HepG2 (cell line): ENCODE results near the gene FEV. TPM values are rescaled to one million over a fixed set of nuclear protein-coding genes. Genes with fewer than 3 reads are reported as not detected.

Experiments
- AHR ChIP-seq: IDR thresholded peaks from 2 replicates; pipeline ENCODE4 v1.6.1; 2018; ENCODE audit warnings: missing genetic modification reagents, missing compliant biosample characterization
- ATF2 ChIP-seq: sonication (generic); formaldehyde crosslinking; IDR thresholded peaks from 2 replicates; pipeline ENCODE4 v1.4.0; 2020; ENCODE audit warnings: missing genetic modification reagents
- DR1 ChIP-seq: sonication (generic); formaldehyde crosslinking; IDR thresholded peaks from 2 replicates; pipeline ENCODE4 v1.8.0; 2021; ENCODE audit warnings: mild to moderate bottlenecking, missing genetic modification reagents, inconsistent platforms
- ISX ChIP-seq: sonication (generic); formaldehyde crosslinking; conservative IDR thresholded peaks from 2 replicates; pipeline ENCODE4 v1.5.0; 2020; ENCODE audit warnings: missing genetic modification reagents
- NFYB ChIP-seq: sonication (generic); formaldehyde crosslinking; IDR thresholded peaks from 2 replicates; pipeline ENCODE4 v1.4.0; 2020; ENCODE audit warnings: missing genetic modification reagents
- PREB ChIP-seq: sonication (generic); formaldehyde crosslinking; IDR thresholded peaks from 2 replicates; pipeline ENCODE4 v1.4.0; 2020; ENCODE audit warnings: missing genetic modification reagents
- REST ChIP-seq, 2 experiments: IDR thresholded peaks; 2 replicates each; pipeline ENCODE4 v1.6.1; 2011 to 2012; ENCODE audit warnings: low read length in 2 of 2, borderline replicate concordance in 1 of 2, low read depth in 1 of 2, mild to moderate bottlenecking in 1 of 2, moderate library complexity in 1 of 2
- SMARCC2 ChIP-seq: fragments of 450-650 bp; IDR thresholded peaks from 2 replicates; pipeline ENCODE4 v1.6.1; 2017; ENCODE audit warnings: antibody characterized with exemption, mild to moderate bottlenecking
- SNAPC4 ChIP-seq: sonication (generic); formaldehyde crosslinking; IDR thresholded peaks from 2 replicates; pipeline ENCODE4 v1.4.0; 2020; ENCODE audit warnings: mild to moderate bottlenecking, missing genetic modification reagents
- SNAPC5 ChIP-seq: sonication (generic); formaldehyde crosslinking; IDR thresholded peaks from 2 replicates; pipeline ENCODE4 v1.8.1; 2023; ENCODE audit warnings: mild to moderate bottlenecking, missing genetic modification reagents, borderline replicate concordance
- ZC3H4 ChIP-seq: sonication (generic); formaldehyde crosslinking; IDR thresholded peaks from 2 replicates; pipeline ENCODE4 v1.4.0; 2020; ENCODE audit warnings: missing genetic modification reagents, borderline replicate concordance
- ZNF230 ChIP-seq: sonication (generic); formaldehyde crosslinking; IDR thresholded peaks from 2 replicates; pipeline ENCODE4 v1.4.0; 2020; ENCODE audit warnings: mild to moderate bottlenecking, missing genetic modification reagents
- ZNF430 ChIP-seq: sonication (generic); formaldehyde crosslinking; IDR thresholded peaks from 2 replicates; pipeline ENCODE4 v1.9.0; 2021; ENCODE audit warnings: mild to moderate bottlenecking, missing genetic modification reagents
- ZNF879 ChIP-seq: sonication (generic); formaldehyde crosslinking; IDR thresholded peaks from 2 replicates; pipeline ENCODE4 v1.8.1; 2023; ENCODE audit warnings: missing genetic modification reagents
- ZSCAN31 ChIP-seq: sonication (generic); formaldehyde crosslinking; IDR thresholded peaks from 2 replicates; pipeline ENCODE4 v1.5.0; 2020; ENCODE audit warnings: low read depth, mild to moderate bottlenecking, missing genetic modification reagents
- polyA plus RNA-seq, 8 experiments: library from polyadenylated mRNA; depleted of rRNA in 3 of 8; stranded (reverse) in 7 of 8; unstranded in 1 of 8; fragments of >200 nt; fragmentation: Illumina TruSeq in 4 of 8; extraction: Trizol in 4 of 8; gene quantifications; 2 replicates each; pipeline versions ENCODE4 v1.2.1 to v1.2.3, GENCODE V29; 2011 to 2016; ENCODE audit warnings: low read depth in 4 of 8, missing spikeins in 1 of 8, mixed read lengths in 1 of 8; ENCODE audit not compliant: insufficient read depth in 1 of 8
- total RNA-seq, 5 experiments: library from RNA; depleted of rRNA; stranded (reverse); fragments of >200 nt; fragmentation: Illumina TruSeq; extraction: Trizol; gene quantifications; 2 replicates each; pipeline ENCODE4 v1.2.3, GENCODE V29; 2016; ENCODE audit warnings: low read depth in 1 of 5

The FEV gene
- total and polyA plus RNA-seq, 2 of the 13 experiments (the other 11 are each of a cell fraction or from before 2014, with no cell fraction given): not detected

GRCh38 chr2:219001577-219002394 is 16.8 kb upstream of the FEV start (continued):
- TF ChIP-seq SNAPC4: no peak
- no peak for TF ChIP-seq ZNF230 (CRISPR knock-in tag)
- TF ChIP-seq AHR (CRISPR knock-in tag): 0 out of 2 replicates have a peak, but pooled peaks have one; percentile 31
- TF ChIP-seq NFYB (CRISPR knock-in tag): no peak
- peak; percentile 95 for TF ChIP-seq DR1 (CRISPR knock-in tag)
- no peak for TF ChIP-seq SMARCC2
- no peak for TF ChIP-seq ZC3H4 (CRISPR knock-in tag)
- TF ChIP-seq ZNF879 (CRISPR knock-in tag): no peak
- no peak for TF ChIP-seq SNAPC5 (CRISPR knock-in tag)
- TF ChIP-seq ZSCAN31: 0 out of 2 replicates have a peak, but pooled peaks have one; percentile 15
- TF ChIP-seq ATF2 (CRISPR knock-in tag): 0 out of 2 replicates have a peak, but pooled peaks have one; percentile 44
- no peak for TF ChIP-seq PREB (CRISPR knock-in tag)
- no peak for TF ChIP-seq ZNF430 (CRISPR knock-in tag)
- TF ChIP-seq REST (IDR thresholded peaks at IDR 0.05; ENCODE audit: borderline replicate concordance in 1 of 2, low read depth in 1 of 2, low read length in 2 of 2): peak in 1 of 2 experiments; percentile 67; a peak in 1 of 4 replicates
- no peak for TF ChIP-seq ISX
